GM06990 (cell line): Measurements from ENCODE around the gene ZNHIT6.

Experiments used
- DNase-seq: peaks from one replicate; pipeline ENCODE4 v3.0.0-alpha.2; 2011; ENCODE audit not compliant: insufficient read length; ENCODE audit errors: extremely low read depth
- H3K27me3 ChIP-seq: replicated peaks from 2 replicates; pipeline ENCODE4 v1.6.0; 2011; ENCODE audit warnings: low read length; ENCODE audit not compliant: control insufficient read depth, insufficient read depth
- H3K36me3 ChIP-seq: 2 replicates; pipeline ENCODE4 v1.5.1; 2011; ENCODE audit warnings: low read length; ENCODE audit not compliant: control insufficient read depth, insufficient read depth
- H3K4me3 ChIP-seq: replicated peaks from 2 replicates; pipeline ENCODE4 v1.5.1; 2011; ENCODE audit warnings: low read depth, mild to moderate bottlenecking, control low read depth, low read length
- CTCF ChIP-seq: IDR thresholded peaks from 2 replicates; pipeline ENCODE4 v1.5.1; 2011; ENCODE audit warnings: low read length, control low read depth, mild to moderate bottlenecking, inconsistent platforms; ENCODE audit not compliant: insufficient read depth, poor library complexity, severe bottlenecking

The ZNHIT6 gene

DNA sequence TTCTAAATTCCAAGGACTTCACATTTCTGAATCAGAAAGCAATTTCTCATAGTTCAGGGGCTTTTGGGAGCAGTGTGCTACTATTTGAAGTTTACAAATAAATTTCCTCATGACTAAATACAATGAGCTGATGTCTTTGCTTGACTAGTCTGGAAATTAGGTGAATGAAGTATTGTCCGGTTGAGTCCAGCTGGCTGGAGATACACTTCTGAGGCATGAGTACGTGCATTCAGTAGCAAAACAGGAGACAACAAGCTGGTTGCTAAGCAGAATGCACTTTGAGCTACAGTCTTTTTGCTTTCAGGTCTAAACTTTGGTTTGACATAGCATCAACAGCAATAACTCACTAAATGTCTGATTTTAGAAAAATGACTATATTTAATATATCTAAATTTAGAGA is 27.1 kb downstream of the ZNHIT6 start:
- TF ChIP-seq CTCF: no peak
- Histone ChIP-seq H3K36me3 (peaks cover 2% of the 10 kb centered on the region), H3K27me3 (no peaks in the 10 kb centered on the region), H3K4me3 (no peak overlapping the region)
- no peak for DNase-seq

GRCh38 chr1:85678193-85678592 is 30.0 kb downstream of the ZNHIT6 start:
- H3K36me3 ChIP-seq: peaks cover 4% of the 10 kb centered on the region
- no peak overlapping the region for H3K4me3 ChIP-seq
- H3K27me3 ChIP-seq: no peaks in the 10 kb centered on the region
- no peak for DNase-seq
- TF ChIP-seq CTCF: no peak

- no peak overlapping the region for H3K4me3 ChIP-seq
- H3K36me3 ChIP-seq: peaks cover 4% of the 10 kb centered on the region
- no peak for TF ChIP-seq CTCF
These were observed 30.6 kb downstream of the ZNHIT6 start for GRCh38 chr1:85677656-85678055.

GRCh38 chr1:85672031-85672660 is 36.1 kb downstream of the ZNHIT6 start:
- Histone ChIP-seq H3K27me3 (no peaks in the 10 kb centered on the region), H3K36me3 (peaks cover 2% of the 10 kb centered on the region), H3K4me3 (no peak overlapping the region)
- TF ChIP-seq CTCF: no peak
- DNase-seq: no peak

More at GRCh38 chr1:85677656-85678055, 30.6 kb downstream of the ZNHIT6 start:
- no peaks in the 10 kb centered on the region for H3K27me3 ChIP-seq
- no peak for DNase-seq

- H3K27me3 ChIP-seq: no peaks in the 10 kb centered on the region
- TF ChIP-seq CTCF: no peak
- H3K4me3 ChIP-seq: no peak overlapping the region
- H3K36me3 ChIP-seq: no peaks in the 10 kb centered on the region; the same call in 1 of the 2 replicates
- DNase-seq: no peak
These were observed 42.3 kb downstream of the ZNHIT6 start for GRCh38 chr1:85665932-85666331.

DNA sequence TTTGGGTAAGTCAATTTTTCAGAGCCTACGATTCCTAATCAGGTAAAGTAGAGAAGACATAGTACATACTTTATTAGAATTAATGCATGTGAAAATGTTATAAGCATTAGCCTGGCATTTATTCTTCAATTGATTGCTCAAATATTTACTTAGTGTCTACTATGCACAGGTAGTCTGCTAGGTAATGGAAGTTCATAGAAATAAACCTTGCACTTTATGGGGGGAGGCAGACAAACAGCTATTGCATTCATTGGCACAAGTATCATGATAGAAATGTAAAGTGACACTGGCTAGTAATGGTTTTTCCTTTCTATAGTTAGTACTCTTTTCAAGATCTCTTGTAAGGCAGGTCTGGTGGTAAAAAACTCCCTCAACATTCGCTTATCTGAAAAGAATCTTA is 44.9 kb downstream of the ZNHIT6 start:
- no peak for DNase-seq
- Histone ChIP-seq H3K36me3 (no peaks in the 10 kb centered on the region; the same call in 1 of the 2 replicates), H3K27me3 (no peaks in the 10 kb centered on the region), H3K4me3 (no peak overlapping the region)
- TF ChIP-seq CTCF: no peak
